Measurements from ENCODE around the gene DNAJB14. TPM values are rescaled to one million over a fixed set of nuclear protein-coding genes. Genes with fewer than 3 reads are reported as not detected.

The DNAJB14 gene
- total and polyA plus RNA-seq, 2 experiments from 2014 or later: 24.9 to 27.3 TPM

DNA sequence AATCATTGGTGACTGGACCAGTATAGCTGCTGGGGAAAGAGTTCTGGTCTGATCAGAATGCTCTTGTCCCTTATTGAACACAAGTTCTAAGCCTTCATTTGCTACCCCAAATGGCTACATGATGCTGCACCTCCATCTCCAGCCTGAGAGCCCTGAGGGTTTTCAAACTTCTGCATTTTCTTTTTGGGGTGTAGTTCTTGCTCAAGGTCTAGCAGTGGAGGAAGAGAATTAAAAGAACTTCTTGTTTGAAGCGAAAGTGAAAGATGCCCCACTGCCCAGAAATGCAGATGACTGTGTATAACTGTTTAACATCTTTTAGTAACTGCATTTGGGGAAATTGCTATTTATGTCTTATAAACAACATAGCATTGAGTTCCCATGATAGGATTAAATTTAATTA, 90.7 kb downstream of the DNAJB14 start:
- Histone ChIP-seq H3K36me3 (ENCODE audit: insufficient read depth) (no peaks in the 10 kb centered on the region), H3K27me3 (ENCODE audit: insufficient read depth) (no peaks in the 10 kb centered on the region), H3K4me3 (no peak overlapping the region), H3K4me2 (no peak overlapping the region), H3F3A (replicated peaks; ENCODE audit: low read depth) (no peaks in the 10 kb centered on the region), H3K9me2 (ENCODE audit: insufficient read depth) (no peaks in the 10 kb centered on the region), H3K4me1 (ENCODE audit: insufficient read depth) (peaks cover 8% of the 10 kb centered on the region), H3K79me2 (replicated peaks; ENCODE audit: insufficient read depth) (no peaks in the 10 kb centered on the region), H3K27ac (ENCODE audit: low read depth) (no peak overlapping the region), H4K20me1 (replicated peaks; ENCODE audit: insufficient read depth) (no peaks in the 10 kb centered on the region), H2AFZ (no peak overlapping the region)
- Mint-ChIP-seq H3K27me3 (ENCODE audit: insufficient read depth, low read depth, poor library complexity) (peaks cover 5% of the 10 kb centered on the region), H3K36me3 (ENCODE audit: low read depth) (no peaks in the 10 kb centered on the region), H3K9me3 (no peaks in the 10 kb centered on the region), H3K27ac (no peak overlapping the region), H3K4me3 (no peak overlapping the region), H3K4me1 (peaks cover 10% of the 10 kb centered on the region; the same call in 2 of the 3 replicates)
- no peak for ATAC-seq
- no peak for TF ChIP-seq ZNF462 (CRISPR knock-in tag; IDR thresholded peaks at IDR 0.05)
- TF ChIP-seq ZNF331 (CRISPR knock-in tag; IDR thresholded peaks at IDR 0.05; ENCODE audit: low read depth): no peak
- TF ChIP-seq EZH2phosphoT487 (IDR thresholded peaks at IDR 0.05; ENCODE audit: unreplicated experiment): no peak
- no peak for TF ChIP-seq POLR2AphosphoS5 (IDR thresholded peaks at IDR 0.05; ENCODE audit: low read depth)
- TF ChIP-seq ZNF114 (CRISPR knock-in tag; IDR thresholded peaks at IDR 0.05): no peak
- no peak for TF ChIP-seq ETS1 (IDR thresholded peaks at IDR 0.05)
- no peak for TF ChIP-seq STAT1 (IDR thresholded peaks at IDR 0.05; ENCODE audit: unreplicated experiment)
- TF ChIP-seq CREB1 (CRISPR knock-in tag; IDR thresholded peaks at IDR 0.05; ENCODE audit: low read depth): no peak
- no peak for TF ChIP-seq JUNB (IDR thresholded peaks at IDR 0.05; ENCODE audit: unreplicated experiment)
- DNase-seq (ENCODE audit: low spot score): no peak
